ENCODE measurements around the gene SELE. TPM values are rescaled to one million over a fixed set of nuclear protein-coding genes. Genes with fewer than 3 reads are reported as not detected.

The SELE gene, protein sequence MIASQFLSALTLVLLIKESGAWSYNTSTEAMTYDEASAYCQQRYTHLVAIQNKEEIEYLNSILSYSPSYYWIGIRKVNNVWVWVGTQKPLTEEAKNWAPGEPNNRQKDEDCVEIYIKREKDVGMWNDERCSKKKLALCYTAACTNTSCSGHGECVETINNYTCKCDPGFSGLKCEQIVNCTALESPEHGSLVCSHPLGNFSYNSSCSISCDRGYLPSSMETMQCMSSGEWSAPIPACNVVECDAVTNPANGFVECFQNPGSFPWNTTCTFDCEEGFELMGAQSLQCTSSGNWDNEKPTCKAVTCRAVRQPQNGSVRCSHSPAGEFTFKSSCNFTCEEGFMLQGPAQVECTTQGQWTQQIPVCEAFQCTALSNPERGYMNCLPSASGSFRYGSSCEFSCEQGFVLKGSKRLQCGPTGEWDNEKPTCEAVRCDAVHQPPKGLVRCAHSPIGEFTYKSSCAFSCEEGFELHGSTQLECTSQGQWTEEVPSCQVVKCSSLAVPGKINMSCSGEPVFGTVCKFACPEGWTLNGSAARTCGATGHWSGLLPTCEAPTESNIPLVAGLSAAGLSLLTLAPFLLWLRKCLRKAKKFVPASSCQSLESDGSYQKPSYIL
- under 1 TPM in 2 of 4 donors, not detected in 2; 0.09 to 0.20 TPM for total RNA-seq

GRCh38 chr1:169733924-169734323, at the start of gene SELE:
Gene SELE, minus strand, starts transcription at chr1:169734079. Its CDS starts 467 bp downstream, at chr1:169733612.
- no peak for DNase-seq
- no peak for ATAC-seq
- no peaks in the 10 kb centered on the region for H3K4me1 ChIP-seq
- TF ChIP-seq POLR2A (IDR thresholded peaks at IDR 0.05) (no peak), CTCF (IDR thresholded peaks at IDR 0.05 in 4 of 5, conservative IDR thresholded peaks at IDR 0.05 in 1 of 5) (no peak)
- H3K9me3 ChIP-seq: no peaks in the 10 kb centered on the region
- no peaks in the 10 kb centered on the region for H3K27me3 ChIP-seq
- in situ Hi-C loops (cut with MboI; ENCODE audit: low sequenced_read_pairs in 4 of 4) (no loop called here), intact Hi-C loops (cut with DNase I; ENCODE audit: low total_unique reads) (no loop called here)
- H3K36me3 ChIP-seq: no peaks in the 10 kb centered on the region
- H3K4me3 ChIP-seq: no peak within 1 kb of the TSS
- H3K27ac ChIP-seq: no peak within 1 kb of the TSS

DNA sequence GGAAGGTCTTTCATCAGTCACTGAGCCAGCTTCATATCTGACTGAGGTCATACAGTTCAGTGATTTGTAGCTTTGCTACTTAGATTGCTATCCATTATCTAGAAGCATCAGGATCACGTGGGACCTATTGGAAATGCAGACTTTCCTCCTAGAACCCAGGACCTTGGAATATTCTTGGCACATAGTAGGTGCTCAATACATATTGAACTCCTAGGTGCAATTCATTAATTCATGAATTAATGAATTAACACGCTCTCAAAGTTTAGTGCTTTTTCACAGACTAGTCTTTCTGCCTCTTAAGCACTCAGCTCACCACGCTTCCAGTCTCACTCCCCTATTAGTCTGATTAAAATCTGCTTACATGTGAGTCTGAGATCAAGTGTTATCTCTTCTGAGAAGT, 48.7 kb upstream of the SELE start:
- no peak for TF ChIP-seq POLR2A (IDR thresholded peaks at IDR 0.05)
- TF ChIP-seq CTCF (IDR thresholded peaks at IDR 0.05 in 4 of 5, conservative IDR thresholded peaks at IDR 0.05 in 1 of 5): no peak
- no peak for DNase-seq
- Histone ChIP-seq H3K9me3 (no peaks in the 10 kb centered on the region), H3K27ac (no peak overlapping the region), H3K27me3 (no peaks in the 10 kb centered on the region), H3K4me3 (no peak overlapping the region), H3K4me1 (no peaks in the 10 kb centered on the region), H3K36me3 (no peaks in the 10 kb centered on the region)
- intact Hi-C loops (cut with DNase I; ENCODE audit: low total_unique reads) (no loop called here), in situ Hi-C loops (cut with MboI; ENCODE audit: low sequenced_read_pairs in 4 of 4) (no loop called here)
- no peak for ATAC-seq

DNA sequence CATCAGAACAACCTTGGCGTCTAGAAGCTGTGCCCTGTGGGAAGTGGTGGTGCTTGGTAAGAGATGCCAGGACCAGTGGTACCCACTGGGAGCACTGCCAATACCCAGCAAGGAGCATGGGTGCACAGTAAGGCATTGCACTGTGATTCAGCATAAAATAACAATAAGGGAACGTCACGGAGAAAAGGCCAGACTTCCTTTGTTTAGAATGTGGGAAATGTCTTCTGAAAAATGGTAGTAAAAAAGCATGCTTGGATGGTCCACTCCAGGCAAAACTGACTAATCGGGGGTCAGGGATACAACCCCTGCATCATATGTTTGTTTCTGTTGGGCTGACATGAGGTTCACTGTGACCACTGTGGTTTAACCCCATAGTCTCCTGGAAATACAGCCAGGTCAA, 46.1 kb upstream of the SELE start:
- DNase-seq: no peak
- Histone ChIP-seq H3K27ac (no peak overlapping the region), H3K27me3 (no peaks in the 10 kb centered on the region), H3K4me3 (no peak overlapping the region), H3K9me3 (no peaks in the 10 kb centered on the region), H3K4me1 (no peaks in the 10 kb centered on the region), H3K36me3 (no peaks in the 10 kb centered on the region)
- in situ Hi-C loops (cut with MboI; ENCODE audit: low sequenced_read_pairs in 4 of 4): no loop called here
- intact Hi-C loops (cut with DNase I; ENCODE audit: low total_unique reads): no loop called here
- no peak for TF ChIP-seq POLR2A (IDR thresholded peaks at IDR 0.05)
- no peak for TF ChIP-seq CTCF (IDR thresholded peaks at IDR 0.05 in 4 of 5, conservative IDR thresholded peaks at IDR 0.05 in 1 of 5)
- ATAC-seq: no peak

GRCh38 chr1:169779150-169779549, 45.3 kb upstream of the SELE start:
- intact Hi-C loops (cut with DNase I; ENCODE audit: low total_unique reads): no loop called here
- in situ Hi-C loops (cut with MboI; ENCODE audit: low sequenced_read_pairs in 4 of 4): no loop called here

More at GRCh38 chr1:169779150-169779549, 45.3 kb upstream of the SELE start:
- no peak for DNase-seq
- no peak overlapping the region for H3K4me3 ChIP-seq
- TF ChIP-seq POLR2A (IDR thresholded peaks at IDR 0.05) (no peak), CTCF (IDR thresholded peaks at IDR 0.05 in 4 of 5, conservative IDR thresholded peaks at IDR 0.05 in 1 of 5) (no peak)
- no peak overlapping the region for H3K27ac ChIP-seq
- H3K36me3 ChIP-seq: no peaks in the 10 kb centered on the region
- H3K27me3 ChIP-seq: no peaks in the 10 kb centered on the region
- no peak for ATAC-seq
- no peaks in the 10 kb centered on the region for H3K9me3 ChIP-seq
- H3K4me1 ChIP-seq: no peaks in the 10 kb centered on the region
